ENCODE data around the gene SEMA3C.

SEMA3C gene

GRCh38 chr7:80833289-80834268 lies 85.3 kb downstream of the SEMA3C start:
- no peak for FAIRE-seq
- TF ChIP-seq SPI1 (IDR thresholded peaks at IDR 0.05; ENCODE audit: low read depth, low read length) (no peak), PAX5 (IDR thresholded peaks at IDR 0.05; ENCODE audit: insufficient read depth, low read length, severe bottlenecking) (no peak), POU2F2 (IDR thresholded peaks at IDR 0.05; ENCODE audit: low read depth, low read length) (no peak), TAF1 (IDR thresholded peaks at IDR 0.05; ENCODE audit: low read depth, low read length) (no peak), POLR2A (IDR thresholded peaks at IDR 0.05; ENCODE audit: low read depth, low read length) (no peak), POLR2AphosphoS5 (IDR thresholded peaks at IDR 0.05; ENCODE audit: low read depth, low read length) (no peak)

GRCh38 chr7:80832006-80832405 lies 86.8 kb downstream of the SEMA3C start:
- FAIRE-seq (no peak), DNase-seq (ENCODE audit: insufficient read length, low spot score) (no peak)
- TF ChIP-seq POLR2AphosphoS5 (IDR thresholded peaks at IDR 0.05; ENCODE audit: low read depth, low read length) (no peak), POLR2A (IDR thresholded peaks at IDR 0.05; ENCODE audit: low read depth, low read length) (no peak), TAF1 (IDR thresholded peaks at IDR 0.05; ENCODE audit: low read depth, low read length) (no peak), SPI1 (IDR thresholded peaks at IDR 0.05; ENCODE audit: low read depth, low read length) (no peak), POU2F2 (IDR thresholded peaks at IDR 0.05; ENCODE audit: low read depth, low read length) (no peak), PAX5 (IDR thresholded peaks at IDR 0.05; ENCODE audit: insufficient read depth, low read length, severe bottlenecking) (no peak)

More at GRCh38 chr7:80833289-80834268, 85.3 kb downstream of the SEMA3C start:
- no peak for DNase-seq (ENCODE audit: insufficient read length, low spot score)

GRCh38 chr7:80830584-80831285 lies 88.1 kb downstream of the SEMA3C start:
- FAIRE-seq (no peak), DNase-seq (ENCODE audit: insufficient read length, low spot score) (no peak)
- no peak for TF ChIP-seq POU2F2 (IDR thresholded peaks at IDR 0.05; ENCODE audit: low read depth, low read length)
- no peak for TF ChIP-seq POLR2AphosphoS5 (IDR thresholded peaks at IDR 0.05; ENCODE audit: low read depth, low read length)
- TF ChIP-seq POLR2A (IDR thresholded peaks at IDR 0.05; ENCODE audit: low read depth, low read length) = no peak
- no peak for TF ChIP-seq PAX5 (IDR thresholded peaks at IDR 0.05; ENCODE audit: insufficient read depth, low read length, severe bottlenecking)
- TF ChIP-seq TAF1 (IDR thresholded peaks at IDR 0.05; ENCODE audit: low read depth, low read length) = no peak
- TF ChIP-seq SPI1 (IDR thresholded peaks at IDR 0.05; ENCODE audit: low read depth, low read length) = no peak

GRCh38 chr7:80830010-80830409 lies 88.8 kb downstream of the SEMA3C start:
- no peak for FAIRE-seq

GRCh38 chr7:80829527-80829926 lies 89.3 kb downstream of the SEMA3C start:
- FAIRE-seq (no peak), DNase-seq (ENCODE audit: insufficient read length, low spot score) (no peak)
- TF ChIP-seq SPI1 (IDR thresholded peaks at IDR 0.05; ENCODE audit: low read depth, low read length) (no peak), PAX5 (IDR thresholded peaks at IDR 0.05; ENCODE audit: insufficient read depth, low read length, severe bottlenecking) (no peak), POLR2AphosphoS5 (IDR thresholded peaks at IDR 0.05; ENCODE audit: low read depth, low read length) (no peak), POLR2A (IDR thresholded peaks at IDR 0.05; ENCODE audit: low read depth, low read length) (no peak), TAF1 (IDR thresholded peaks at IDR 0.05; ENCODE audit: low read depth, low read length) (no peak), POU2F2 (IDR thresholded peaks at IDR 0.05; ENCODE audit: low read depth, low read length) (no peak)

More at GRCh38 chr7:80830010-80830409, 88.8 kb downstream of the SEMA3C start:
- no peak for TF ChIP-seq POU2F2 (IDR thresholded peaks at IDR 0.05; ENCODE audit: low read depth, low read length)
- TF ChIP-seq SPI1 (IDR thresholded peaks at IDR 0.05; ENCODE audit: low read depth, low read length) = no peak
- no peak for TF ChIP-seq POLR2A (IDR thresholded peaks at IDR 0.05; ENCODE audit: low read depth, low read length)
- no peak for TF ChIP-seq PAX5 (IDR thresholded peaks at IDR 0.05; ENCODE audit: insufficient read depth, low read length, severe bottlenecking)
- no peak for TF ChIP-seq TAF1 (IDR thresholded peaks at IDR 0.05; ENCODE audit: low read depth, low read length)
- TF ChIP-seq POLR2AphosphoS5 (IDR thresholded peaks at IDR 0.05; ENCODE audit: low read depth, low read length) = no peak
- no peak for DNase-seq (ENCODE audit: insufficient read length, low spot score)

- TF ChIP-seq SPI1 (IDR thresholded peaks at IDR 0.05; ENCODE audit: low read depth, low read length) (no peak), POLR2A (IDR thresholded peaks at IDR 0.05; ENCODE audit: low read depth, low read length) (no peak), POU2F2 (IDR thresholded peaks at IDR 0.05; ENCODE audit: low read depth, low read length) (no peak), POLR2AphosphoS5 (IDR thresholded peaks at IDR 0.05; ENCODE audit: low read depth, low read length) (no peak), PAX5 (IDR thresholded peaks at IDR 0.05; ENCODE audit: insufficient read depth, low read length, severe bottlenecking) (no peak), TAF1 (IDR thresholded peaks at IDR 0.05; ENCODE audit: low read depth, low read length) (no peak)
- no peak for FAIRE-seq
- DNase-seq (ENCODE audit: insufficient read length, low spot score) = no peak
Observed at GRCh38 chr7:80827239-80827633, 91.6 kb downstream of the SEMA3C start.

- FAIRE-seq (no peak), DNase-seq (ENCODE audit: insufficient read length, low spot score) (no peak)
- no peak for TF ChIP-seq PAX5 (IDR thresholded peaks at IDR 0.05; ENCODE audit: insufficient read depth, low read length, severe bottlenecking)
- TF ChIP-seq TAF1 (IDR thresholded peaks at IDR 0.05; ENCODE audit: low read depth, low read length) = no peak
Observed at GRCh38 chr7:80826520-80827238, 92.2 kb downstream of the SEMA3C start.

- no peak for DNase-seq (ENCODE audit: insufficient read length, low spot score)
- TF ChIP-seq PAX5 (IDR thresholded peaks at IDR 0.05; ENCODE audit: insufficient read depth, low read length, severe bottlenecking) (no peak), TAF1 (IDR thresholded peaks at IDR 0.05; ENCODE audit: low read depth, low read length) (no peak), POLR2AphosphoS5 (IDR thresholded peaks at IDR 0.05; ENCODE audit: low read depth, low read length) (no peak), POU2F2 (IDR thresholded peaks at IDR 0.05; ENCODE audit: low read depth, low read length) (no peak), POLR2A (IDR thresholded peaks at IDR 0.05; ENCODE audit: low read depth, low read length) (no peak), SPI1 (IDR thresholded peaks at IDR 0.05; ENCODE audit: low read depth, low read length) (no peak)
- FAIRE-seq = no peak
Observed at GRCh38 chr7:80825499-80825898, 93.4 kb downstream of the SEMA3C start.
